ENCODE measurements around the gene KHDC1L.

KHDC1L gene

DNA sequence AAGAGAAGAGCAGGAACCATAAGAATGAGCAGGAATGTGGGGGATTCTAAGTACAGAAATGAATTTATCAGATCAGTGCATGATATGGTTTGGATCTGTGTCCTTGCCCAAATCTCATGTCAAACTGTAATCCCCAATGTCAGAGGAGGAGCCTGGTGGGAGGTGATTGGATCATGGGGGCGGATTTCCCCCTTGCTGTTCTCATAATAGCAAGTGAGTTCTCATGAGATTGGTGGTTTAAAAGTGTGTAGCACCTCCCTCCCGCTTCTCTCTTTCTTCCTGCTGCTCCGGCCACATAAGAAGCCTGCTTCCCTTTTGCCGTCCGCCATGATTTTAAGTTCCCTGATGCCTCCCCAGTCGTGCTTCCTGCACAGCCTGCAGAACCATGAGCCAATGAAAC is 49.2 kb downstream of the KHDC1L start:
- Histone ChIP-seq H3K79me2 (ENCODE audit: control insufficient read depth, low read length) (peaks cover 3% of the 10 kb centered on the region; the same call in 1 of the 2 replicates), H3K4me2 (ENCODE audit: low read length) (peak overlapping the region; percentile 93), H3K9me2 (replicated peaks; ENCODE audit: control insufficient read depth, low read length) (no peaks in the 10 kb centered on the region), H3K36me3 (ENCODE audit: control insufficient read depth, low read length) (peaks cover 6% of the 10 kb centered on the region; the same call in 1 of the 2 replicates), H3K27ac (ENCODE audit: low read depth, low read length) (peak overlapping the region; percentile 94), H3K27me3 (ENCODE audit: control insufficient read depth, low read length) (no peaks in the 10 kb centered on the region), H3K4me1 (ENCODE audit: control insufficient read depth, low read length) (peaks cover 59% of the 10 kb centered on the region), H3K4me3 (ENCODE audit: low read length) (peak overlapping the region; percentile 75), H3F3A (ENCODE audit: control insufficient read depth, insufficient read depth) (peaks cover 41% of the 10 kb centered on the region), H3K9me3 (ENCODE audit: control insufficient read depth, insufficient read depth, low read length) (no peaks in the 10 kb centered on the region), H4K20me1 (ENCODE audit: control insufficient read depth, insufficient read depth, low read depth, low read length) (no peaks in the 10 kb centered on the region)
- TF ChIP-seq, protein P1, sequence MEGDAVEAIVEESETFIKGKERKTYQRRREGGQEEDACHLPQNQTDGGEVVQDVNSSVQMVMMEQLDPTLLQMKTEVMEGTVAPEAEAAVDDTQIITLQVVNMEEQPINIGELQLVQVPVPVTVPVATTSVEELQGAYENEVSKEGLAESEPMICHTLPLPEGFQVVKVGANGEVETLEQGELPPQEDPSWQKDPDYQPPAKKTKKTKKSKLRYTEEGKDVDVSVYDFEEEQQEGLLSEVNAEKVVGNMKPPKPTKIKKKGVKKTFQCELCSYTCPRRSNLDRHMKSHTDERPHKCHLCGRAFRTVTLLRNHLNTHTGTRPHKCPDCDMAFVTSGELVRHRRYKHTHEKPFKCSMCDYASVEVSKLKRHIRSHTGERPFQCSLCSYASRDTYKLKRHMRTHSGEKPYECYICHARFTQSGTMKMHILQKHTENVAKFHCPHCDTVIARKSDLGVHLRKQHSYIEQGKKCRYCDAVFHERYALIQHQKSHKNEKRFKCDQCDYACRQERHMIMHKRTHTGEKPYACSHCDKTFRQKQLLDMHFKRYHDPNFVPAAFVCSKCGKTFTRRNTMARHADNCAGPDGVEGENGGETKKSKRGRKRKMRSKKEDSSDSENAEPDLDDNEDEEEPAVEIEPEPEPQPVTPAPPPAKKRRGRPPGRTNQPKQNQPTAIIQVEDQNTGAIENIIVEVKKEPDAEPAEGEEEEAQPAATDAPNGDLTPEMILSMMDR (IDR thresholded peaks at IDR 0.05; ENCODE audit: low read depth, low read length, poor library complexity, severe bottlenecking), result no peak
- no peak for TF ChIP-seq EZH2phosphoT487 (IDR thresholded peaks at IDR 0.05; ENCODE audit: borderline replicate concordance, low read length)

DNA sequence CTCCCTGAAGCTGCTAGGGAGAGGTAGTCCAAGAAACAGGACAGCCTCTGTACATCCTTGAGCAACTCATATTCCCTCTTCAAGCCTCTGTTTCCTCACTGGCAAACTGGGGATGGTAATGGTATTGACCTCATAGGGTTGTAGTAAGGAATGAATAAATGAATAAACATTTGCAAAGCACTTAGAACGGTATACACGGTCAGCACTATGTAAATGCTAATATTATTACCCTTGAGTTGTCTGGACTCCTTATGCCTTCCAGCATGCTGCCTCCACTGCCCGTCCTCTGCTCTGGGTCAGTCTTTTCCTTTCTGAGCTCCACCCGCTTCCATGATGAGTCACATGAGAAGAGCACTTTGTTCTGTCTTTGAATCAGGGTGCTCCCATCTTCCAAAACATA is 50.6 kb downstream of the KHDC1L start:
- peaks cover 3% of the 10 kb centered on the region; the same call in 1 of the 2 replicates for H3K36me3 ChIP-seq (ENCODE audit: control insufficient read depth, low read length)
- no peaks in the 10 kb centered on the region for H4K20me1 ChIP-seq (ENCODE audit: control insufficient read depth, insufficient read depth, low read depth, low read length)
- H3K79me2 ChIP-seq (ENCODE audit: control insufficient read depth, low read length), result peaks cover 3% of the 10 kb centered on the region; the same call in 1 of the 2 replicates
- H3F3A ChIP-seq (ENCODE audit: control insufficient read depth, insufficient read depth), result peaks cover 32% of the 10 kb centered on the region
- H3K27ac ChIP-seq (ENCODE audit: low read depth, low read length), result no peak overlapping the region
- H3K4me2 ChIP-seq (ENCODE audit: low read length), result no peak overlapping the region
- H3K9me3 ChIP-seq (ENCODE audit: control insufficient read depth, insufficient read depth, low read length), result no peaks in the 10 kb centered on the region
- no peak for TF ChIP-seq EZH2phosphoT487 (IDR thresholded peaks at IDR 0.05; ENCODE audit: borderline replicate concordance, low read length)
- TF ChIP-seq, protein P1 (IDR thresholded peaks at IDR 0.05; ENCODE audit: low read depth, low read length, poor library complexity, severe bottlenecking), result no peak
- H3K4me1 ChIP-seq (ENCODE audit: control insufficient read depth, low read length), result peaks cover 45% of the 10 kb centered on the region
- no peaks in the 10 kb centered on the region for H3K9me2 ChIP-seq (replicated peaks; ENCODE audit: control insufficient read depth, low read length)
- H3K4me3 ChIP-seq (ENCODE audit: low read length), result no peak overlapping the region
- H3K27me3 ChIP-seq (ENCODE audit: control insufficient read depth, low read length), result no peaks in the 10 kb centered on the region

Data from DOHH2 (cell line).